Endothelial cell of umbilical vein (primary cell): ENCODE data around the gene ALK. TPM values are rescaled to one million over a fixed set of nuclear protein-coding genes. Genes with fewer than 3 reads are reported as not detected.

Source experiments
- BruUV-seq: library from RNA; stranded (reverse); fragments of 400-500 nt; replicated peaks from 2 replicates; lab custom pipeline; 2021; lab: Mats Ljungman, UMichigan
- CTCF ChIA-PET: fragments of 300-600, 350-600 bp; sonication (Branson Sonifier 250); formaldehyde crosslinking; loops from one replicate; lab custom pipeline; 2021; ENCODE audit warnings: antibody characterized with exemption, inconsistent platforms; lab: Charles Lee
- POLR2A ChIA-PET: fragments of 300-600, 350-600 bp; sonication (Branson Sonifier 250); formaldehyde crosslinking; loops from one replicate; lab custom pipeline; 2021; ENCODE audit warnings: antibody characterized with exemption, inconsistent platforms; lab: Charles Lee
- DNase-seq: peaks from one replicate; pipeline ENCODE4 v3.0.0-alpha.2; 2011; ENCODE audit warnings: low read depth, low spot score
- FAIRE-seq: peaks from 2 replicates; lab custom pipeline; 2011; peaks lifted over from hg19 to GRCh38; lab: Jason Lieb, UNC
- H2AFZ ChIP-seq: 2 replicates; pipeline ENCODE4 v1.6.0; 2012; ENCODE audit warnings: low read depth, low read length, control low read depth, inconsistent platforms
- H3K27ac ChIP-seq: 2 replicates; pipeline ENCODE4 v1.5.1; 2011; ENCODE audit warnings: low read depth, mild to moderate bottlenecking, control low read depth, low read length, moderate library complexity; ENCODE audit not compliant: insufficient read depth
- H3K27me3 ChIP-seq, 2 experiments: 2 replicates each; pipeline versions ENCODE4 v1.6.0 to v1.6.1; 2011; ENCODE audit warnings: low read length in 2 of 2, mixed read lengths in 1 of 2; ENCODE audit not compliant: control insufficient read depth in 2 of 2, insufficient read depth in 2 of 2
- H3K36me3 ChIP-seq, 2 experiments: 2 replicates in 1 of 2; 3 replicates in 1 of 2; pipeline ENCODE4 v1.5.1; 2011; ENCODE audit warnings: low read length in 2 of 2, mild to moderate bottlenecking in 1 of 2, moderate library complexity in 1 of 2; ENCODE audit not compliant: control insufficient read depth in 2 of 2, insufficient read depth in 2 of 2; ENCODE audit errors: extremely low read depth in 1 of 2
- H3K4me1 ChIP-seq: 3 replicates; pipeline ENCODE4 v1.5.1; 2011; ENCODE audit warnings: mild to moderate bottlenecking, low read length; ENCODE audit not compliant: control insufficient read depth, insufficient read depth; ENCODE audit errors: extremely low read depth
- H3K4me2 ChIP-seq: 2 replicates; pipeline ENCODE4 v1.6.1; 2011; ENCODE audit warnings: low read length, control low read depth, mixed read lengths; ENCODE audit not compliant: insufficient read depth
- H3K4me3 ChIP-seq, 3 experiments: fragments of 200-600 bp in 1 of 3; sonication (generic), shearing (Covaris generic) in 1 of 3; replicated peaks in 1 of 3; 2 replicates each; pipeline ENCODE4 v1.5.1; 2011 to 2016; ENCODE audit warnings: control low read depth in 3 of 3, low read length in 3 of 3, mild to moderate bottlenecking in 2 of 3, inconsistent platforms in 1 of 3, low read depth in 1 of 3, moderate library complexity in 1 of 3; ENCODE audit not compliant: insufficient read depth in 1 of 3
- H3K79me2 ChIP-seq: 2 replicates; pipeline ENCODE4 v1.6.0; 2012; ENCODE audit warnings: low read length, inconsistent platforms; ENCODE audit not compliant: control insufficient read depth, insufficient read depth
- H3K9ac ChIP-seq: replicated peaks from 2 replicates; pipeline ENCODE3; 2011; ENCODE audit warnings: low read length, control low read depth; ENCODE audit not compliant: insufficient read depth; ENCODE audit errors: extremely low read depth
- H3K9me1 ChIP-seq: replicated peaks from 3 replicates; pipeline ENCODE4 v1.6.0; 2011; ENCODE audit warnings: mild to moderate bottlenecking, low read length; ENCODE audit not compliant: control insufficient read depth, insufficient read depth; ENCODE audit errors: extremely low read depth
- H3K9me3 ChIP-seq: replicated peaks from 2 replicates; pipeline ENCODE4 v1.5.1; 2012; ENCODE audit warnings: low read length, inconsistent platforms; ENCODE audit not compliant: control insufficient read depth, insufficient read depth
- H4K20me1 ChIP-seq: replicated peaks from 2 replicates; pipeline ENCODE3; 2011; ENCODE audit warnings: mild to moderate bottlenecking, low read length; ENCODE audit not compliant: control insufficient read depth, insufficient read depth; ENCODE audit errors: extremely low read depth
- CTCF ChIP-seq, 2 donors: IDR thresholded peaks; 1 replicate in 1 of 2; 2 replicates in 1 of 2; pipeline ENCODE4 v1.5.1; 2011; ENCODE audit warnings: low read length in 2 of 2, mild to moderate bottlenecking in 2 of 2, moderate library complexity in 2 of 2, control low read depth in 1 of 2, inconsistent platforms in 1 of 2, low read depth in 1 of 2; ENCODE audit not compliant: insufficient read depth in 1 of 2; ENCODE audit errors: extremely low read depth in 1 of 2
- EZH2 ChIP-seq: IDR thresholded peaks from 2 replicates; pipeline ENCODE4 v1.6.1; 2012; ENCODE audit warnings: borderline replicate concordance, low read depth, mild to moderate bottlenecking, moderate library complexity, low read length, inconsistent platforms; ENCODE audit not compliant: severe bottlenecking
- FOS ChIP-seq: IDR thresholded peaks from 2 replicates; pipeline ENCODE4 v1.6.1; 2011; ENCODE audit warnings: mild to moderate bottlenecking, low read length, moderate library complexity, borderline replicate concordance; ENCODE audit not compliant: insufficient read depth
- GATA2 ChIP-seq: IDR thresholded peaks from 2 replicates; pipeline ENCODE4 v1.7.0; 2011; ENCODE audit warnings: low read depth, mild to moderate bottlenecking, moderate library complexity, mixed read lengths, low read length; ENCODE audit not compliant: insufficient read length, insufficient read depth
- JUN ChIP-seq: IDR thresholded peaks from 2 replicates; pipeline ENCODE4 v1.6.1; 2011; ENCODE audit warnings: borderline replicate concordance, low read depth; ENCODE audit not compliant: insufficient read length, insufficient read depth
- MAX ChIP-seq: IDR thresholded peaks from 2 replicates; pipeline ENCODE4 v1.6.1; 2011; ENCODE audit not compliant: insufficient read depth, insufficient read length
- MYC ChIP-seq: IDR thresholded peaks from one replicate; pipeline ENCODE4 v1.6.1; 2011; ENCODE audit warnings: mild to moderate bottlenecking, low read depth, low read length
- POLR2A ChIP-seq: IDR thresholded peaks from 2 replicates; pipeline ENCODE4 v1.6.1; 2012; ENCODE audit warnings: low read depth, mild to moderate bottlenecking, control low read depth, low read length
- POLR2AphosphoS5 ChIP-seq: IDR thresholded peaks from 2 replicates; pipeline ENCODE4 v1.6.1; 2012; ENCODE audit warnings: low read depth, mild to moderate bottlenecking, control low read depth, low read length, moderate library complexity; ENCODE audit not compliant: insufficient read depth
- dilution Hi-C: fragments of 300-500 bp; cut with MboI; formaldehyde crosslinking; loops from one replicate; pipeline ENCODE4 v1.15.0; 2019; ENCODE audit warnings: low sequenced_read_pairs; ENCODE audit not compliant: extremely low pct_ligation_motif_present
- intact Hi-C: fragments of 100-400 bp; cut with micrococcal nuclease; formaldehyde crosslinking; loops from one replicate; pipeline ENCODE4 v1.10.0; 2022
- polyA plus RNA-seq, 4 experiments: library from polyadenylated mRNA; depleted of rRNA in 3 of 4; stranded (reverse) in 3 of 4; unstranded in 1 of 4; fragments of >200 nt; gene quantifications; 2 replicates each; pipeline versions ENCODE4 v1.2.1 to v1.2.3, GENCODE V29; 2011 to 2012; ENCODE audit warnings: missing spikeins in 1 of 4
- total RNA-seq: library from RNA; stranded (reverse); gene quantifications from 2 replicates; pipeline ENCODE4 v1.2.3, GENCODE V29; 2021

The ALK gene
- total and polyA plus RNA-seq, 2 donors (not counting 3 experiments of a cell fraction or from before 2014, with no cell fraction given) = not detected

- no peak for DNase-seq
- FAIRE-seq = no peak
- intact Hi-C loops (no loop called here), dilution Hi-C loops (no loop called here)
- no peak overlapping the region for H3K27ac ChIP-seq
- no peak overlapping the region for H3K4me2 ChIP-seq
- H4K20me1 ChIP-seq = no peaks in the 10 kb centered on the region
- no TSS peak for BruUV-seq
- ChIA-PET POLR2A (no interaction called here), CTCF (interaction anchor here (0.8 kb wide), 1 partner anchor 69 kb away, joined by 3 read pairs; no protein-coding TSS in a partner anchor)
- H3K9ac ChIP-seq = no peak overlapping the region
- no peaks in the 10 kb centered on the region for H3K27me3 ChIP-seq
- no peak overlapping the region for H2AFZ ChIP-seq
- TF ChIP-seq JUN = no peak
- no peak for TF ChIP-seq POLR2AphosphoS5
- no peak for TF ChIP-seq FOS
- TF ChIP-seq POLR2A = no peak
- no peak for TF ChIP-seq EZH2
- no peak for TF ChIP-seq MYC
- TF ChIP-seq CTCF (IDR thresholded peaks at IDR 0.05; ENCODE audit: extremely low read depth in 1 of 2, insufficient read depth in 1 of 2, low read depth in 1 of 2, low read length in 2 of 2) = no peak
- TF ChIP-seq MAX = no peak
- TF ChIP-seq GATA2 = no peak
- H3K4me1 ChIP-seq = no peaks in the 10 kb centered on the region
- no peaks in the 10 kb centered on the region for H3K9me3 ChIP-seq
- no peak overlapping the region for H3K4me3 ChIP-seq
- H3K79me2 ChIP-seq = no peaks in the 10 kb centered on the region
- H3K36me3 ChIP-seq = no peaks in the 10 kb centered on the region
- H3K9me1 ChIP-seq = no peaks in the 10 kb centered on the region
These were observed 680.8 kb downstream of the ALK start for GRCh38 chr2:29240601-29241000.
